Transverse colon (tissue), 4 donors: Measurements from ENCODE around the gene CFAP410. TPM values are rescaled to one million over a fixed set of nuclear protein-coding genes. Genes with fewer than 3 reads are reported as not detected.
A peak's percentile ranks its signal among the peaks of the same experiment; 100 is the strongest.
"Not testable (repeated sequence)": the region's sequence is repeated elsewhere in the genome, so short reads cannot be mapped to it uniquely, and the experiment has no call there.

Source experiments
- DNase-seq: peaks from one replicate; pipeline ENCODE4 v3.0.0-alpha.2; 2019
- H3K27ac ChIP-seq, 4 donors: fragments of 200-600 bp; sonication (generic); 2 replicates each; pipeline ENCODE4 v1.5.1; 2016 to 2018; ENCODE audit warnings: inconsistent platforms in 4 of 4
- H3K27me3 ChIP-seq: fragments of 200-600 bp; sonication (generic); 2 replicates; pipeline ENCODE4 v1.5.1; 2017; ENCODE audit warnings: inconsistent platforms
- H3K36me3 ChIP-seq, 4 donors: fragments of 200-600 bp; sonication (generic); 2 replicates each; pipeline ENCODE4 v1.5.1; 2017 to 2019; ENCODE audit warnings: inconsistent platforms in 4 of 4
- H3K4me1 ChIP-seq, 4 donors: fragments of 200-600 bp; sonication (generic); 2 replicates each; pipeline ENCODE4 v1.5.1; 2017 to 2020; ENCODE audit warnings: inconsistent platforms in 4 of 4
- H3K4me3 ChIP-seq, 4 donors: fragments of 200-600 bp; sonication (generic); 1 replicate in 1 of 4; 2 replicates in 3 of 4; pipeline versions ENCODE4 v1.5.1 to v1.6.1; 2017 to 2019; ENCODE audit warnings: inconsistent platforms in 4 of 4
- H3K9me3 ChIP-seq, 2 donors: fragments of 200-600 bp; sonication (generic); 2 replicates each; pipeline ENCODE4 v1.5.1; 2017 to 2019; ENCODE audit warnings: inconsistent platforms in 2 of 2
- EP300 ChIP-seq: sonication (generic); formaldehyde crosslinking; IDR thresholded peaks from one replicate; pipeline ENCODE4 v1.6.1; 2017; ENCODE audit warnings: antibody characterized with exemption, low read depth
- POLR2A ChIP-seq: fragments of 450-650 bp; IDR thresholded peaks from one replicate; pipeline ENCODE4 v1.6.1; 2016; ENCODE audit warnings: antibody characterized with exemption, mild to moderate bottlenecking, moderate library complexity
- POLR2AphosphoS5 ChIP-seq, 3 donors: sonication (generic); formaldehyde crosslinking; IDR thresholded peaks; one replicate each; pipeline ENCODE4 v1.6.1; 2016; ENCODE audit warnings: antibody characterized with exemption in 3 of 3
- WGBS, 2 donors: methylation state at CpG; one replicate each; pipeline ENCODE4 v1.1.5; 2018; ENCODE audit warnings: low coverage in 1 of 2; 5-methylcytosine and 5-hydroxymethylcytosine counted together
- in situ Hi-C, 4 donors: fragments of 200-750 bp; cut with MboI; loops; one replicate each; pipeline versions ENCODE4 v1.15.0 to v1.15.1; 2017; ENCODE audit warnings: low sequenced_read_pairs in 3 of 4, low pct_ligation_motif_present in 1 of 4, low pct_unique_long_range_greater_than_20kb in 1 of 4
- intact Hi-C: fragments of 100-400 bp; cut with DNase I; formaldehyde crosslinking; loops from one replicate; pipeline ENCODE4 v1.15.1; 2023; ENCODE audit warnings: low total_unique reads
- total RNA-seq, 4 donors: library from RNA; depleted of rRNA; stranded (reverse); fragments of >200 nt; gene quantifications; one replicate each; pipeline ENCODE4 v1.1.0, GENCODE V29; 2016
- TF ChIP-seq, protein P1 (sequence below), 5 experiments: fragments of 200-600 bp in 3 of 5; fragments of 450-650 bp in 2 of 5; sonication (generic) in 3 of 5; IDR thresholded peaks; 1 replicate in 2 of 5; 2 replicates in 3 of 5; pipeline ENCODE4 v1.5.1; 2016 to 2017; ENCODE audit warnings: antibody characterized with exemption in 5 of 5, inconsistent platforms in 3 of 5, mild to moderate bottlenecking in 2 of 5, moderate library complexity in 1 of 5

The CFAP410 gene
- total RNA-seq, 4 donors from 2014 or later: 17.2 to 41.3 (median 32.2) TPM

DNA sequence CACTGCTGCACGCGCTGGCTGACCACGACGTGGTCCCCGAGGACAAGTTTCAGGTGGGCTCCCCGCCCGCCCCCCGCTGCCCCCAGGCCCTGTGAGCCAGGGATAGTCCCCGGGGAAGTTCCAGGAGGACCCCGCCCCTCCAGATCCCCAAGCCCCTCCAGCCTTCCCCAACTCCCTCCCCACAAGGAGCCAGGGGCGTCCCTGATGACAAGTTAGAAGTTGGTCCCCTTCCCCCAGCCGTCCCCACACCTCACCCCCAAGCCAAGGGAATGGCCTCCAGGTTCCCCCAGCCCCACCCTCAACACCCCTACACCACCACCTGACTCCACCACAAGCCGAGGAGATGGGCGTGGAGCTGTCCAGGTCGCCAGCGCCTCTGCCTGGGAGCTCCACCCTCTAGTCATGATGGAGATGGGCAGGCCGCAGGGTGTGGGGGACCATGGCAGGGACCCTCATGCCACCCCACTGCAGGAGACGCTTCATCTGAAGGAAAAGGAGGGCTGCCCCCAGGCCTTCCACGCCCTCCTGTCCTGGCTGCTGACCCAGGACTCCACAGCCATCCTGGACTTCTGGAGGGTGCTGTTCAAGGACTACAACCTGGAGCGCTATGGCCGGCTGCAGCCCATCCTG is 53.0 kb downstream of the CFAP410 start:
- no peak overlapping the region for H3K27ac ChIP-seq
- no peak for DNase-seq
- no peaks in the 10 kb centered on the region for H3K36me3 ChIP-seq
- H3K4me1 ChIP-seq: no peaks in the 10 kb centered on the region
- intact Hi-C loops: no loop called here
- H3K4me3 ChIP-seq: peak overlapping the region in 1 of 4 donors; percentile 22
- 55% methylated on average over 11 of the region's 21 CpGs; no CpG with 5 or more reads in 1 of the 2 donors for WGBS, 2 donors
- in situ Hi-C loops: no loop called here
- H3K27me3 ChIP-seq: peaks cover 29% of the 10 kb centered on the region
- H3K9me3 ChIP-seq: no peaks in the 10 kb centered on the region
- TF ChIP-seq POLR2A (no peak), EP300 (no peak), POLR2AphosphoS5 (IDR thresholded peaks at IDR 0.05) (no peak)
- TF ChIP-seq, protein P1, sequence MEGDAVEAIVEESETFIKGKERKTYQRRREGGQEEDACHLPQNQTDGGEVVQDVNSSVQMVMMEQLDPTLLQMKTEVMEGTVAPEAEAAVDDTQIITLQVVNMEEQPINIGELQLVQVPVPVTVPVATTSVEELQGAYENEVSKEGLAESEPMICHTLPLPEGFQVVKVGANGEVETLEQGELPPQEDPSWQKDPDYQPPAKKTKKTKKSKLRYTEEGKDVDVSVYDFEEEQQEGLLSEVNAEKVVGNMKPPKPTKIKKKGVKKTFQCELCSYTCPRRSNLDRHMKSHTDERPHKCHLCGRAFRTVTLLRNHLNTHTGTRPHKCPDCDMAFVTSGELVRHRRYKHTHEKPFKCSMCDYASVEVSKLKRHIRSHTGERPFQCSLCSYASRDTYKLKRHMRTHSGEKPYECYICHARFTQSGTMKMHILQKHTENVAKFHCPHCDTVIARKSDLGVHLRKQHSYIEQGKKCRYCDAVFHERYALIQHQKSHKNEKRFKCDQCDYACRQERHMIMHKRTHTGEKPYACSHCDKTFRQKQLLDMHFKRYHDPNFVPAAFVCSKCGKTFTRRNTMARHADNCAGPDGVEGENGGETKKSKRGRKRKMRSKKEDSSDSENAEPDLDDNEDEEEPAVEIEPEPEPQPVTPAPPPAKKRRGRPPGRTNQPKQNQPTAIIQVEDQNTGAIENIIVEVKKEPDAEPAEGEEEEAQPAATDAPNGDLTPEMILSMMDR (IDR thresholded peaks at IDR 0.05): no peak

DNA sequence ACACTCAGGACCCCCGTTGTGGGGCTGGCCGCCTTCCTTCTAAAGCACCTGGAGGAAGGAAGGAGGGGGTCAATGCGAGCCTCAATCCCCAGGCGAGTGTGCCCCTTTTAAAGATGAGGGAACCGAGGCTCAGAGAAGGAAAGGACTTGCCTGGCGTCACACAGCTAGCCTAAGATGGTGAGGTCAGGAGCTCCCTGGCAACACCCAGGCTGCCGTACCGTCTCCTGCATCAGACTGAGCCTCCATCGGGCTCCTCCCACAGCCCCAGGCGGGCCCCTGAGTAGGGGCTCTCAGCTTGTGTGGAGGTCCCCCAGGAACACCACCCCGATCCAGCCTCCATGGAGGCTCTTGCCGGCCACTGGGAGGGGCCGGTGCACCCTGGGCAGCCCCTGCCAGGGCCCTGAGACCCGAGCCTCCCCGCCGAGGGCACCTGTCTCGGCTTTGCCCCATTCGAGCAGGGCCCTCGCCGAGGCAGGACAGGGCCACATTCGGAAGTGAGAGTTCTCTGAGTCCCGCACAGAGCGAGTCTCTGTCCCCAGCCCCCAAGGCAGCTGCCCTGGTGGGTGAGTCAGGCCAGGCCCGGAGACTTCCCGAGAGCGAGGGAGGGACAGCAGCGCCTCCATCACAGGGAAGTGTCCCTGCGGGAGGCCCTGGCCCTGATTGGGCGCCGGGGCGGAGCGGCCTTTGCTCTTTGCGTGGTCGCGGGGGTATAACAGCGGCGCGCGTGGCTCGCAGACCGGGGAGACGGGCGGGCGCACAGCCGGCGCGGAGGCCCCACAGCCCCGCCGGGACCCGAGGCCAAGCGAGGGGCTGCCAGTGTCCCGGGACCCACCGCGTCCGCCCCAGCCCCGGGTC is 53.8 kb downstream of the CFAP410 start, which contains the start of gene AIRE:
Gene AIRE (plus strand): TSS at position 739 of the 855 bp plus-strand sequence. CDS start 131 bp downstream, outside the sequence.
- Histone ChIP-seq H3K36me3 (no peaks in the 10 kb centered on the region), H3K27me3 (peaks cover 29% of the 10 kb centered on the region), H3K4me3 (peak within 1 kb of the TSS in 2 of 4 donors; percentile 2 to 22), H3K9me3 (no peaks in the 10 kb centered on the region), H3K4me1 (no peaks in the 10 kb centered on the region), H3K27ac (no peak within 1 kb of the TSS)
- WGBS, 2 donors: 70% methylated on average over 19 of the region's 56 CpGs; no CpG with 5 or more reads in 1 of the 2 donors
- intact Hi-C loops (no loop called here), in situ Hi-C loops (no loop called here)
- DNase-seq: no peak
- TF ChIP-seq EP300 (no peak), POLR2AphosphoS5 (IDR thresholded peaks at IDR 0.05) (no peak), POLR2A (no peak)
- TF ChIP-seq, protein P1 (IDR thresholded peaks at IDR 0.05): no peak

DNA sequence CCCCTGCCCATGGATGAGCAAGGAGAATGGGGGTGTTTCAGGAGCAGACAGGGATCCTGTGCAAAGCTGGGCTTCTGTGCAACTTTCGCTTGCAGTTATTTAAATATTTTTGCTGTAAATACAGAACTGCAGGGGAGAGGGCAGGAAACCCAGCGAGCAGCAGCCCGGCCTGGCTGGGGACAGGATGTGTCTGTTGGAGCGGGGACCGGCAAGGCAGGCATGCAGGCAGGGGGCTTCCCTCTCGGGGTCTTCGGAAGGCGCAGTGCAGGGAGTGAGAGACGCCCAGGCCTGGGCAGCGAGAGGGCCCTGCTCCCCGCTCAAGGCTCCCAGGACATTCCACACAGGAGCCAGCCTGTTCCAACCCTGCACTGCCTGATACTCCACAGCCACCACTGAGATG is 55.2 kb downstream of the CFAP410 start:
- Histone ChIP-seq H3K36me3 (no peaks in the 10 kb centered on the region), H3K27ac (no peak overlapping the region), H3K27me3 (peaks cover 29% of the 10 kb centered on the region), H3K9me3 (no peaks in the 10 kb centered on the region), H3K4me3 (no peak overlapping the region), H3K4me1 (no peaks in the 10 kb centered on the region)
- TF ChIP-seq EP300 (no peak), POLR2A (no peak), POLR2AphosphoS5 (IDR thresholded peaks at IDR 0.05) (no peak)
- TF ChIP-seq, protein P1 (IDR thresholded peaks at IDR 0.05): no peak
- 72 to 81% methylated on average over 3 to 11 of the region's 11 CpGs for WGBS, 2 donors
- intact Hi-C loops (no loop called here), in situ Hi-C loops (no loop called here)
- no peak for DNase-seq

DNA sequence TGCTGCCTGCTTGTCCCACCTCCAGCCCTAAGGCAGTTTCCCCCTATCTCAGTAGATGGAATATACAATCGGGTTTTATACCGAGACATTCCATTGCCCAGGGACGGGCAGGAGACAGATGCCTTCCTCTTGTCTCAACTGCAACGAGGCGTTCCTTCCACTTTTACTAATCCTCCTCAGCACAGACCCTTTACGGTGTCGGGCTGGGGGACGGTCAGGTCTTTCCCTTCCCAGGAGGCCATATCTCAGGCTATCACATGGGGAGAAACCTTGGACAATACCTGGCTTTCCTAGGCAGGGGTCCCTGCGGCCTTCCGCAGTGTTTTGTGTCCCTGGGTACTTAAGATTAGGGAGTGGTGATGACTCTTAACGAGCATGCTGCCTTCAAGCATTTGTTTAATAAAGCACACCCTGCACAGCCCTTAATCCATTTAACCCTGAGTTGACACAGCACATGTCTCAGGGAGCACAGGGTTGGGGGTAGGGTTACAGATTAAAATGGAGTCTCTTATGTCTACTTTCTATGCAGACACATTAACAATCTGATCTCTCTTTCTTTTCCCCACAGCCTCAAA is 55.9 kb downstream of the CFAP410 start:
- DNase-seq, H3K4me3 ChIP-seq, intact Hi-C loops, in situ Hi-C loops, H3K36me3 ChIP-seq, H3K9me3 ChIP-seq, H3K4me1 ChIP-seq, H3K27ac ChIP-seq: not testable (repeated sequence)
- 62 to 78% methylated on average over 4 to 11 of the region's 11 CpGs for WGBS, 2 donors
- peaks cover 29% of the 10 kb centered on the region for H3K27me3 ChIP-seq
